PFSK-1 (cell line): ENCODE measurements around the gene MAST4.

Experiments used
- FOXP2 ChIP-seq: optimal IDR thresholded peaks from 2 replicates; pipeline ENCODE3; 2011; ENCODE audit warnings: borderline replicate concordance, control low read depth, inconsistent platforms; ENCODE audit not compliant: insufficient read depth; ENCODE audit errors: extremely low read length, extremely low read depth
- POLR2AphosphoS5 ChIP-seq: IDR thresholded peaks from 2 replicates; pipeline ENCODE4 v1.6.1; 2012; ENCODE audit warnings: low read depth, mild to moderate bottlenecking, control low read depth, low read length, moderate library complexity
- SIN3A ChIP-seq: IDR thresholded peaks from 2 replicates; pipeline ENCODE4 v1.6.1; 2012; ENCODE audit warnings: mild to moderate bottlenecking, low read length, moderate library complexity, borderline replicate concordance; ENCODE audit not compliant: insufficient read depth
- TAF1 ChIP-seq: IDR thresholded peaks from 2 replicates; pipeline ENCODE4 v1.6.1; 2012; ENCODE audit warnings: low read length, control low read depth, borderline replicate concordance; ENCODE audit not compliant: insufficient read depth
- TF ChIP-seq, protein P1 (sequence below), 2 experiments: IDR thresholded peaks; 2 replicates each; pipeline versions ENCODE4 v1.6.1 to v1.8.0; 2011 to 2012; ENCODE audit warnings: low read depth in 2 of 2, low read length in 2 of 2, control low read depth in 1 of 2, inconsistent platforms in 1 of 2, mild to moderate bottlenecking in 1 of 2, moderate library complexity in 1 of 2; ENCODE audit not compliant: insufficient read depth in 1 of 2

Gene MAST4

GRCh38 chr5:66744040-66744439 is 147.8 kb downstream of the MAST4 start:
- TF ChIP-seq, protein P1, sequence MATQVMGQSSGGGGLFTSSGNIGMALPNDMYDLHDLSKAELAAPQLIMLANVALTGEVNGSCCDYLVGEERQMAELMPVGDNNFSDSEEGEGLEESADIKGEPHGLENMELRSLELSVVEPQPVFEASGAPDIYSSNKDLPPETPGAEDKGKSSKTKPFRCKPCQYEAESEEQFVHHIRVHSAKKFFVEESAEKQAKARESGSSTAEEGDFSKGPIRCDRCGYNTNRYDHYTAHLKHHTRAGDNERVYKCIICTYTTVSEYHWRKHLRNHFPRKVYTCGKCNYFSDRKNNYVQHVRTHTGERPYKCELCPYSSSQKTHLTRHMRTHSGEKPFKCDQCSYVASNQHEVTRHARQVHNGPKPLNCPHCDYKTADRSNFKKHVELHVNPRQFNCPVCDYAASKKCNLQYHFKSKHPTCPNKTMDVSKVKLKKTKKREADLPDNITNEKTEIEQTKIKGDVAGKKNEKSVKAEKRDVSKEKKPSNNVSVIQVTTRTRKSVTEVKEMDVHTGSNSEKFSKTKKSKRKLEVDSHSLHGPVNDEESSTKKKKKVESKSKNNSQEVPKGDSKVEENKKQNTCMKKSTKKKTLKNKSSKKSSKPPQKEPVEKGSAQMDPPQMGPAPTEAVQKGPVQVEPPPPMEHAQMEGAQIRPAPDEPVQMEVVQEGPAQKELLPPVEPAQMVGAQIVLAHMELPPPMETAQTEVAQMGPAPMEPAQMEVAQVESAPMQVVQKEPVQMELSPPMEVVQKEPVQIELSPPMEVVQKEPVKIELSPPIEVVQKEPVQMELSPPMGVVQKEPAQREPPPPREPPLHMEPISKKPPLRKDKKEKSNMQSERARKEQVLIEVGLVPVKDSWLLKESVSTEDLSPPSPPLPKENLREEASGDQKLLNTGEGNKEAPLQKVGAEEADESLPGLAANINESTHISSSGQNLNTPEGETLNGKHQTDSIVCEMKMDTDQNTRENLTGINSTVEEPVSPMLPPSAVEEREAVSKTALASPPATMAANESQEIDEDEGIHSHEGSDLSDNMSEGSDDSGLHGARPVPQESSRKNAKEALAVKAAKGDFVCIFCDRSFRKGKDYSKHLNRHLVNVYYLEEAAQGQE (IDR thresholded peaks at IDR 0.05; ENCODE audit: insufficient read depth in 1 of 2, low read depth in 2 of 2, low read length in 2 of 2), result no peak
- TF ChIP-seq FOXP2 (no peak), TAF1 (no peak)

- TF ChIP-seq, protein P1 (IDR thresholded peaks at IDR 0.05; ENCODE audit: insufficient read depth in 1 of 2, low read depth in 2 of 2, low read length in 2 of 2), result no peak
- TF ChIP-seq TAF1 (no peak), FOXP2 (no peak), POLR2AphosphoS5 (no peak), SIN3A (no peak)
Measured at GRCh38 chr5:66745297-66745696, 149.1 kb downstream of the MAST4 start.

- TF ChIP-seq POLR2AphosphoS5 (no peak), TAF1 (no peak), SIN3A (no peak), FOXP2 (no peak)
- TF ChIP-seq, protein P1 (IDR thresholded peaks at IDR 0.05; ENCODE audit: insufficient read depth in 1 of 2, low read depth in 2 of 2, low read length in 2 of 2), result no peak
Measured at GRCh38 chr5:66747607-66748006, 151.4 kb downstream of the MAST4 start.

DNA sequence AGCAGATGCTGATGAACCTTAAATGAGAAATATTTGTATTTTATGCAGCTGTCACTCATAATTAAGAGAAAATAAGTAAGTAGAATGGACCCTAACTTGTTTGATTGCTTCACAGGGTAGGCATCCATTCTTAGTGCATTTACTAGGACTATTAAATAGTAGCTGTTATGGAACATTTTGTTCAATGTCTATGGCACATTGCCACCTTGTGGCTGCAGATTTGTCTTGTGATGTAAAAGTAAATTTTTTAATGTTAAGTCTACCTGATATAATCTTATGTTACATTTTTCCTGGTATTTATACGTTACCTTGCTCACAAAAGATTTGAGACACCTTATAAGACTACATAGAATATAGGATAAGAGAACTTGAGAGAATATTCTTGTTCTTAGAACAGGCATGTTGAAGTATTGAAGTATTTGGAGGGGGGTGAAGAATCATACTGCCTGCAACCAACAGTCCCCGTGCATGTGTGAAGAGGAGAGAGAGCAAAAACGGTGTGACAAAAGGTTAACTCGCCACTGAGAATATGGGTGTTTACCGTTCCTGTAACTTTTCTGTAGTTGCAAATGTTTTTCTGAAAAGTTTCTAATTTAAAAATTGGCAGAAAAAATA is 161.1 kb downstream of the MAST4 start:
- TF ChIP-seq TAF1 (no peak), POLR2AphosphoS5 (no peak), FOXP2 (no peak), SIN3A (no peak)
- TF ChIP-seq, protein P1 (IDR thresholded peaks at IDR 0.05; ENCODE audit: insufficient read depth in 1 of 2, low read depth in 2 of 2, low read length in 2 of 2), result no peak

- TF ChIP-seq TAF1, result no peak
- TF ChIP-seq FOXP2, result no peak
- TF ChIP-seq, protein P1 (IDR thresholded peaks at IDR 0.05; ENCODE audit: insufficient read depth in 1 of 2, low read depth in 2 of 2, low read length in 2 of 2), result no peak
- TF ChIP-seq POLR2AphosphoS5, result no peak
- TF ChIP-seq SIN3A, result no peak
Measured at GRCh38 chr5:66757834-66758371, 161.7 kb downstream of the MAST4 start.
